ENCODE measurements around the gene CTDNEP1. TPM values are rescaled to one million over a fixed set of nuclear protein-coding genes. Genes with fewer than 3 reads are reported as not detected.

The CTDNEP1 gene
- total and polyA plus RNA-seq, 4 donors: 11.0 to 28.6 (median 18.6) TPM

GRCh38 chr17:7234083-7234951 lies 17.2 kb downstream of the CTDNEP1 start, which contains the start of gene DVL2:
Gene DVL2, minus strand, starts transcription at chr17:7234517. Its CDS starts 255 bp downstream, at chr17:7234262.
- H3K9ac ChIP-seq (ENCODE audit: low read depth in 1 of 2, low read length in 2 of 2): peak within 1 kb of the TSS; percentile 21 to 50
- no peak for TF ChIP-seq HNF4G (IDR thresholded peaks at IDR 0.05)
- peak; percentile 38 for TF ChIP-seq SP1 (IDR thresholded peaks at IDR 0.05)
- TF ChIP-seq FOXA1 (IDR thresholded peaks at IDR 0.05): no peak
- TF ChIP-seq RXRA (IDR thresholded peaks at IDR 0.05): peak; percentile 21 to 34
- no peak for TF ChIP-seq CTCF (IDR thresholded peaks at IDR 0.05; ENCODE audit: low read depth, low read length, missing input control)
- TF ChIP-seq REST (IDR thresholded peaks at IDR 0.05): no peak
- peak in 1 of 2 donors; percentile 10 for TF ChIP-seq HNF4A (conservative IDR thresholded peaks at IDR 0.05)
- TF ChIP-seq MAX (IDR thresholded peaks at IDR 0.05): peak; percentile 51
- peak; percentile 58 for TF ChIP-seq ZBTB33 (IDR thresholded peaks at IDR 0.05)
- TF ChIP-seq FOXA2 (IDR thresholded peaks at IDR 0.05): no peak
- TF ChIP-seq NR2F2 (IDR thresholded peaks at IDR 0.05): no peak
- TF ChIP-seq ATF3 (IDR thresholded peaks at IDR 0.05): no peak
- TF ChIP-seq JUND (IDR thresholded peaks at IDR 0.05): no peak
- TF ChIP-seq GABPA (IDR thresholded peaks at IDR 0.05 in 1 of 2, conservative IDR thresholded peaks at IDR 0.05 in 1 of 2): peak in 1 of 2 donors; percentile 35
- peak; percentile 82 for TF ChIP-seq YY1 (IDR thresholded peaks at IDR 0.05)
- TF ChIP-seq TAF1 (conservative IDR thresholded peaks at IDR 0.05): no peak
- no peak for TF ChIP-seq EGR1 (IDR thresholded peaks at IDR 0.05; ENCODE audit: low read depth in 2 of 2)
- no peak for TF ChIP-seq RAD21 (IDR thresholded peaks at IDR 0.05)
- H3K36me3 ChIP-seq (ENCODE audit: control insufficient read depth in 4 of 4, insufficient read depth in 3 of 4, low read depth in 1 of 4, low read length in 3 of 4): peaks cover 12 to 26% (median 15%) of the 10 kb centered on the region in 4 donors
- peak within 1 kb of the TSS; percentile 80 to 98 (median 87) for H3K4me3 ChIP-seq (ENCODE audit: low read depth in 1 of 3, low read length in 3 of 3)
- H3K27me3 ChIP-seq (ENCODE audit: control insufficient read depth in 4 of 4, insufficient read depth in 4 of 4, low read length in 3 of 4): no peaks in the 10 kb centered on the region
- H3K27ac ChIP-seq (ENCODE audit: low read depth in 1 of 2, low read length in 2 of 2): peak within 1 kb of the TSS; percentile 89 to 90
- no peaks in the 10 kb centered on the region for H3K9me3 ChIP-seq (ENCODE audit: control insufficient read depth in 4 of 4, low read length in 3 of 4)
- peaks cover 4 to 49% (median 34%) of the 10 kb centered on the region in 4 donors for H3K4me1 ChIP-seq (ENCODE audit: control insufficient read depth in 4 of 4, insufficient read depth in 4 of 4, low read length in 3 of 4)
- DNase-seq (ENCODE audit: low spot score): peak; percentile 95
- WGBS: under 1% methylated on average over 72 of the region's 72 CpGs
